ENCODE measurements around the gene ZNF362. TPM values are rescaled to one million over a fixed set of nuclear protein-coding genes. Genes with fewer than 3 reads are reported as not detected.

Gene ZNF362
- total and polyA plus RNA-seq, 2 of the 13 experiments (the other 11 are each of a cell fraction or from before 2014, with no cell fraction given), result 8.3 to 14.2 TPM

DNA sequence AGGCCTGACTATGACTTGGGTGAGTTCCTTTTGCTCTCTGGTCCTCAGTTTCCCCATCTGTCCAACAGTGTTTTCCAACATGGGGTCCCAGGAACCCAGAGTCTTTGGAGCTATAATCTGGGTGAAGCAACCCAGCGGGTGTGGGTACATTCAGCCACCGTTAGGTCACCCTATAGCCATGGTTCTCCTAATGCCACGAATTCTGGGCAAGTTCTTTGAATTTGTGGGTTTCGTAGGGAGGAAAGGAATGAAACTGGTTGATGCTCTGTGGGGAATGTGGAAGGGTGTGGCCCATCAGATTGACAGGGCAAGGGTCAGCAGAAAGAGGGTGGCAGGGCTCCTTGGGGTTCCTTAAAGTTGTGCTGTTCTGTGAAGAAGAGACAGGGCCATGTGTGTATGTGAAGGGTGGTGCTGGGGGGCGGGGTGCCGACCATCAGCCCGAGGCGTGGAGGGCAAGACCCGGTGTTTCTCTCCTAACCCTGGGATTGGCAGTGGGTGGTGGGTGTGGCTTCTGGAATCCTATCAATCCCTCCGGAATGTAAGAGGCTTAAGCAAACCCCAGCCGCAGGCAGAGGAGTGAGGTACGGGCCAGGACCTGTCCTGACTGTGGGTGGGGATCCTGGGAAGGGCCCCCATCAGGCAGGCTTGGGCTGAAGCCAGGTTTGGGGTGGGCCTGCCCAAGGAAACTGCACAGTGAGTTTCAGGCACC, 35.5 kb upstream of the ZNF362 start:
- 25% methylated on average over 8 of the region's 12 CpGs for WGBS (ENCODE audit: low lambda C conversion rate)
- Histone ChIP-seq H3K79me2 (ENCODE audit: insufficient read depth, low read length) (no peaks in the 10 kb centered on the region), H3K27ac (ENCODE audit: extremely low read length, insufficient read depth, low read length) (no peak overlapping the region), H3K27me3 (ENCODE audit: control insufficient read depth in 1 of 2, insufficient read depth in 2 of 2, low read length in 2 of 2) (peaks cover 0 to 4% of the 10 kb centered on the region in 2 experiments; a peak in 1 of 5 replicates), H2AFZ (ENCODE audit: low read length) (no peak overlapping the region), H3K4me1 (ENCODE audit: insufficient read depth, low read length) (peaks cover 30% of the 10 kb centered on the region; the same call in 1 of the 2 replicates), H3K4me2 (ENCODE audit: low read depth, low read length) (no peak overlapping the region), H3K9ac (ENCODE audit: insufficient read depth, low read depth, low read length) (no peak overlapping the region), H3K36me3 (replicated peaks in 1 of 2; ENCODE audit: control insufficient read depth in 1 of 2, insufficient read depth in 2 of 2, low read length in 2 of 2) (no peaks in the 10 kb centered on the region), H3K4me3 (replicated peaks in 1 of 3; ENCODE audit: insufficient read depth in 1 of 3, low read depth in 2 of 3, low read length in 3 of 3) (no peak overlapping the region), H3K9me3 (ENCODE audit: low read length) (peaks cover 8% of the 10 kb centered on the region), H4K20me1 (ENCODE audit: insufficient read depth, low read length) (no peaks in the 10 kb centered on the region)
- DNase-seq (ENCODE audit: low spot score), result no peak
- ChIA-PET POLR2A (no interaction called here), CTCF (ENCODE audit: low intra/inter-chr PET ratio, low total read pairs) (interaction anchor here (1.9 kb wide), 1 partner anchor 147 kb away, joined by 5 read pairs; no protein-coding TSS in a partner anchor)
- FAIRE-seq, result no peak
- no TSS peak for BruUV-seq (replicated peaks)
- TF ChIP-seq BRD4 (CRISPR knock-in tag; IDR thresholded peaks at IDR 0.05) (no peak), NKX3-1 (CRISPR knock-in tag; IDR thresholded peaks at IDR 0.05) (no peak), ZKSCAN8 (CRISPR knock-in tag; IDR thresholded peaks at IDR 0.05; ENCODE audit: borderline replicate concordance) (no peak), FOXK2 (IDR thresholded peaks at IDR 0.05) (no peak), ZNF225 (CRISPR knock-in tag; IDR thresholded peaks at IDR 0.05) (no peak), SAP130 (CRISPR knock-in tag; IDR thresholded peaks at IDR 0.05; ENCODE audit: low read depth) (no peak), ZNF629 (CRISPR knock-in tag; conservative IDR thresholded peaks at IDR 0.05) (no peak), ZNF180 (CRISPR knock-in tag; IDR thresholded peaks at IDR 0.05; ENCODE audit: borderline replicate concordance, low read depth) (no peak)
- TF ChIP-seq, protein P1, sequence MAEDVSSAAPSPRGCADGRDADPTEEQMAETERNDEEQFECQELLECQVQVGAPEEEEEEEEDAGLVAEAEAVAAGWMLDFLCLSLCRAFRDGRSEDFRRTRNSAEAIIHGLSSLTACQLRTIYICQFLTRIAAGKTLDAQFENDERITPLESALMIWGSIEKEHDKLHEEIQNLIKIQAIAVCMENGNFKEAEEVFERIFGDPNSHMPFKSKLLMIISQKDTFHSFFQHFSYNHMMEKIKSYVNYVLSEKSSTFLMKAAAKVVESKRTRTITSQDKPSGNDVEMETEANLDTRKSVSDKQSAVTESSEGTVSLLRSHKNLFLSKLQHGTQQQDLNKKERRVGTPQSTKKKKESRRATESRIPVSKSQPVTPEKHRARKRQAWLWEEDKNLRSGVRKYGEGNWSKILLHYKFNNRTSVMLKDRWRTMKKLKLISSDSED (CRISPR knock-in tag; IDR thresholded peaks at IDR 0.05), result no peak
- intact Hi-C loops (cut with micrococcal nuclease; ENCODE audit: unreplicated experiment) (no loop called here), in situ Hi-C loops (cut with HindIII; ENCODE audit: extremely low pct_ligation_motif_present, low pct_unique_long_range_greater_than_20kb) (no loop called here)
- ATAC-seq, result no peak

Measured in HepG2 (cell line).